Mesenchymal stem cell (in vitro differentiated cells and primary cell): ENCODE measurements around the gene R3HCC1L.

Source experiments
- DNase-seq: peaks from one replicate; pipeline ENCODE4 v3.0.0-alpha.2; 2013
- H2AFZ ChIP-seq: one replicate; pipeline ENCODE4 v1.6.1; 2013; ENCODE audit warnings: low read depth, mild to moderate bottlenecking, control low read depth, inconsistent platforms, low read length, moderate library complexity
- H2AK5ac ChIP-seq: 2 replicates; pipeline ENCODE4 v1.6.1; 2013; ENCODE audit warnings: low read length, moderate library complexity, mild to moderate bottlenecking, inconsistent platforms; ENCODE audit not compliant: severe bottlenecking
- H2BK120ac ChIP-seq: one replicate; pipeline ENCODE4 v1.6.1; 2013; ENCODE audit warnings: low read depth, mild to moderate bottlenecking, inconsistent platforms, low read length, moderate library complexity
- H2BK12ac ChIP-seq, 2 experiments: one replicate each; pipeline ENCODE4 v1.6.1; 2013; ENCODE audit warnings: inconsistent platforms in 2 of 2, low read length in 2 of 2, mild to moderate bottlenecking in 2 of 2, moderate library complexity in 2 of 2, control low read depth in 1 of 2
- H2BK15ac ChIP-seq: one replicate; pipeline ENCODE4 v1.6.1; 2013; ENCODE audit warnings: mild to moderate bottlenecking, low read depth, inconsistent platforms; ENCODE audit not compliant: poor library complexity, severe bottlenecking
- H2BK5ac ChIP-seq: 2 replicates; pipeline ENCODE4 v1.6.1; 2013; ENCODE audit warnings: low read depth, mild to moderate bottlenecking, low read length, control low read depth, inconsistent platforms; ENCODE audit not compliant: poor library complexity, severe bottlenecking
- H3K14ac ChIP-seq, 2 experiments: one replicate each; pipeline ENCODE4 v1.6.1; 2013; ENCODE audit warnings: inconsistent platforms in 2 of 2, low read length in 2 of 2, control low read depth in 1 of 2, mild to moderate bottlenecking in 1 of 2, moderate library complexity in 1 of 2
- H3K18ac ChIP-seq, 2 experiments: one replicate each; pipeline ENCODE4 v1.6.1; 2013; ENCODE audit warnings: inconsistent platforms in 2 of 2, low read length in 2 of 2, control low read depth in 1 of 2, low read depth in 1 of 2, mild to moderate bottlenecking in 1 of 2
- H3K23ac ChIP-seq, 2 experiments: one replicate each; pipeline ENCODE4 v1.6.1; 2013; ENCODE audit warnings: inconsistent platforms in 2 of 2, low read length in 2 of 2, mild to moderate bottlenecking in 2 of 2, moderate library complexity in 2 of 2, control low read depth in 1 of 2
- H3K27ac ChIP-seq: 2 replicates; pipeline ENCODE4 v1.5.1; 2013; ENCODE audit warnings: mild to moderate bottlenecking, moderate library complexity, low read length, control low read depth, inconsistent platforms; ENCODE audit not compliant: poor library complexity, severe bottlenecking
- H3K27me3 ChIP-seq, 2 experiments: 2 replicates each; pipeline versions ENCODE4 v1.6.1 to v1.7.0; 2013; ENCODE audit warnings: low read length in 2 of 2, mild to moderate bottlenecking in 2 of 2, moderate library complexity in 2 of 2, control low read depth in 1 of 2, inconsistent platforms in 1 of 2; ENCODE audit not compliant: control insufficient read depth in 1 of 2, insufficient read depth in 1 of 2
- H3K36me3 ChIP-seq, 2 experiments: 2 replicates each; pipeline versions ENCODE4 v1.6.1 to v1.7.0; 2013; ENCODE audit warnings: low read length in 2 of 2, control low read depth in 1 of 2, inconsistent platforms in 1 of 2, low read depth in 1 of 2, mild to moderate bottlenecking in 1 of 2; ENCODE audit not compliant: insufficient read depth in 2 of 2, control insufficient read depth in 1 of 2
- H3K4ac ChIP-seq, 2 experiments: one replicate each; pipeline ENCODE4 v1.6.1; 2013; ENCODE audit warnings: inconsistent platforms in 2 of 2, low read length in 2 of 2, mild to moderate bottlenecking in 2 of 2, moderate library complexity in 2 of 2, control low read depth in 1 of 2, low read depth in 1 of 2
- H3K4me1 ChIP-seq: 2 replicates; pipeline ENCODE4 v1.6.1; 2013; ENCODE audit warnings: low read depth, low read length, control low read depth; ENCODE audit not compliant: control insufficient read depth, insufficient read depth
- H3K4me2 ChIP-seq: 2 replicates; pipeline ENCODE4 v1.6.1; 2013; ENCODE audit warnings: low read length, mild to moderate bottlenecking, inconsistent platforms; ENCODE audit not compliant: poor library complexity, severe bottlenecking
- H3K4me3 ChIP-seq, 2 experiments: 2 replicates each; pipeline versions ENCODE4 v1.5.1 to v1.7.0; 2013; ENCODE audit warnings: low read length in 2 of 2, mild to moderate bottlenecking in 2 of 2, control low read depth in 1 of 2, low read depth in 1 of 2; ENCODE audit not compliant: insufficient read depth in 1 of 2
- H3K79me1 ChIP-seq: replicated peaks from 2 replicates; pipeline ENCODE4 v1.6.1; 2013; ENCODE audit warnings: mild to moderate bottlenecking, control low read depth, low read length, inconsistent platforms; ENCODE audit not compliant: poor library complexity, severe bottlenecking
- H3K9ac ChIP-seq: 2 replicates; pipeline ENCODE4 v1.7.0; 2013; ENCODE audit warnings: mild to moderate bottlenecking, low read length, moderate library complexity
- H3K9me3 ChIP-seq: 2 replicates; pipeline ENCODE4 v1.7.0; 2013; ENCODE audit warnings: mild to moderate bottlenecking, low read length; ENCODE audit not compliant: control insufficient read depth
- H4K8ac ChIP-seq: one replicate; pipeline ENCODE4 v1.6.1; 2013; ENCODE audit warnings: inconsistent platforms, mild to moderate bottlenecking, low read length, moderate library complexity
- H4K91ac ChIP-seq: one replicate; pipeline ENCODE4 v1.6.1; 2013; ENCODE audit warnings: mild to moderate bottlenecking, low read length, inconsistent platforms
- WGBS: methylation state at CpG from one replicate; pipeline ENCODE4 v1.1.7; 2013; ENCODE audit warnings: mixed read lengths; 5-methylcytosine and 5-hydroxymethylcytosine counted together

R3HCC1L gene

GRCh38 chr10:98260350-98260749 lies 125.9 kb downstream of the R3HCC1L start:
- H3K4me3 ChIP-seq, result no peak overlapping the region
- H3K9me3 ChIP-seq, result no peaks in the 10 kb centered on the region
- peak; percentile 26 for DNase-seq
- no peak overlapping the region for H2AFZ ChIP-seq
- H2BK120ac ChIP-seq, result no peak overlapping the region
- H2BK12ac ChIP-seq, result no peak overlapping the region
- peaks cover 34% of the 10 kb centered on the region for H3K4me1 ChIP-seq
- peaks cover 7% of the 10 kb centered on the region for H3K79me1 ChIP-seq
- no peak overlapping the region for H2BK15ac ChIP-seq
- H2AK5ac ChIP-seq, result no peak overlapping the region
- H3K27ac ChIP-seq, result no peak overlapping the region
- H3K36me3 ChIP-seq, result peaks cover 58 to 62% of the 10 kb centered on the region in 2 experiments
- H3K4ac ChIP-seq, result no peak overlapping the region
- H2BK5ac ChIP-seq, result no peak overlapping the region
- H3K18ac ChIP-seq, result peak overlapping the region in 1 of 2 experiments; percentile 13
- no peak overlapping the region for H4K8ac ChIP-seq
- H3K4me2 ChIP-seq, result no peak overlapping the region
- H4K91ac ChIP-seq, result no peak overlapping the region
- no peak overlapping the region for H3K14ac ChIP-seq
- H3K23ac ChIP-seq, result no peak overlapping the region
- no peaks in the 10 kb centered on the region for H3K27me3 ChIP-seq
- no peak overlapping the region for H3K9ac ChIP-seq
- 40% methylated on average over 9 of the region's 9 CpGs for WGBS

DNA sequence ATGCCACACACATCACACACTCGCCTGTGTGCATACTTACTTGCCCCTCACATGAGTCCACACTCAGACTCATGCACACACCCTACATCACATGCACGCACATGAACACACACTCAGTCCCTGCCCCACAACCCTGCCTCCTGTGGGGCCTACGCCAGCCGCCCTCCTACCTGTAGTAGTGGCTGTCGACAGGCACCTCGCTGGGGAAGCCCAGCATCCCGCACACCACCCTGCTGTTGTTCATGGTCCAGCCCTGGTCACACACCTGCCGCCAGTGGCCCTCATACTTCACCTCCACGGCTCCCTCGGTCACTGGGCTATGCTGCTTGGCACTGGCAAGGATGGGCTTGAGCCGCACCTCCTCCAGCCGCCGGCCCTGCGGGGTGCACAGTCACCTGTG lies 126.3 kb downstream of the R3HCC1L start:
- no peak for DNase-seq
- Histone ChIP-seq H3K4me3 (no peak overlapping the region), H3K4ac (no peak overlapping the region), H4K91ac (peak overlapping the region; percentile 58), H3K4me1 (peaks cover 33% of the 10 kb centered on the region), H2BK5ac (no peak overlapping the region), H3K27me3 (no peaks in the 10 kb centered on the region), H2BK120ac (no peak overlapping the region), H2BK12ac (no peak overlapping the region), H2AK5ac (no peak overlapping the region), H3K27ac (no peak overlapping the region), H2AFZ (no peak overlapping the region), H3K4me2 (no peak overlapping the region), H3K9me3 (no peaks in the 10 kb centered on the region), H3K36me3 (peaks cover 54 to 59% of the 10 kb centered on the region in 2 experiments), H2BK15ac (no peak overlapping the region), H3K14ac (no peak overlapping the region), H3K23ac (no peak overlapping the region), H3K18ac (peak overlapping the region in 1 of 2 experiments; percentile 13), H4K8ac (no peak overlapping the region), H3K79me1 (peaks cover 7% of the 10 kb centered on the region), H3K9ac (no peak overlapping the region)
- 91% methylated on average over 14 of the region's 14 CpGs for WGBS

GRCh38 chr10:98261436-98262277 lies 127.2 kb downstream of the R3HCC1L start:
- Histone ChIP-seq H3K4me1 (peaks cover 42% of the 10 kb centered on the region), H4K8ac (no peak overlapping the region), H3K18ac (no peak overlapping the region), H2BK15ac (no peak overlapping the region), H3K79me1 (peaks cover 7% of the 10 kb centered on the region), H2BK5ac (no peak overlapping the region), H4K91ac (no peak overlapping the region), H3K4me3 (no peak overlapping the region), H3K9me3 (no peaks in the 10 kb centered on the region), H2AK5ac (no peak overlapping the region), H3K9ac (no peak overlapping the region), H3K36me3 (peaks cover 50 to 51% of the 10 kb centered on the region in 2 experiments), H3K14ac (no peak overlapping the region), H3K4ac (no peak overlapping the region), H2BK12ac (no peak overlapping the region), H2AFZ (no peak overlapping the region), H3K4me2 (no peak overlapping the region), H2BK120ac (no peak overlapping the region), H3K23ac (no peak overlapping the region), H3K27ac (no peak overlapping the region), H3K27me3 (no peaks in the 10 kb centered on the region)
- no peak for DNase-seq
- 89% methylated on average over 14 of the region's 15 CpGs for WGBS

GRCh38 chr10:98262571-98262970 lies 128.1 kb downstream of the R3HCC1L start:
- Histone ChIP-seq H3K23ac (no peak overlapping the region), H3K4ac (no peak overlapping the region), H3K36me3 (peaks cover 42% of the 10 kb centered on the region in 2 experiments), H3K27ac (no peak overlapping the region), H3K4me1 (peaks cover 49% of the 10 kb centered on the region), H3K18ac (peak overlapping the region in 1 of 2 experiments; percentile 54), H3K4me3 (no peak overlapping the region), H4K8ac (no peak overlapping the region), H2BK15ac (no peak overlapping the region), H2BK5ac (no peak overlapping the region), H4K91ac (no peak overlapping the region), H3K79me1 (peaks cover 7% of the 10 kb centered on the region), H3K4me2 (no peak overlapping the region), H2AK5ac (no peak overlapping the region), H3K9me3 (no peaks in the 10 kb centered on the region), H3K14ac (no peak overlapping the region), H3K27me3 (no peaks in the 10 kb centered on the region), H3K9ac (no peak overlapping the region), H2BK120ac (no peak overlapping the region), H2AFZ (no peak overlapping the region), H2BK12ac (no peak overlapping the region)
- 84% methylated on average over 6 of the region's 7 CpGs for WGBS
- DNase-seq, result no peak
